ENCODE results near the gene RIT1. TPM values are rescaled to one million over a fixed set of nuclear protein-coding genes. Genes with fewer than 3 reads are reported as not detected.
A peak's percentile ranks its signal among the peaks of the same experiment; 100 is the strongest.

The RIT1 gene
- total and polyA plus RNA-seq, 3 donors from 2014 or later: 25.7 to 31.1 (median 26.1) TPM

DNA sequence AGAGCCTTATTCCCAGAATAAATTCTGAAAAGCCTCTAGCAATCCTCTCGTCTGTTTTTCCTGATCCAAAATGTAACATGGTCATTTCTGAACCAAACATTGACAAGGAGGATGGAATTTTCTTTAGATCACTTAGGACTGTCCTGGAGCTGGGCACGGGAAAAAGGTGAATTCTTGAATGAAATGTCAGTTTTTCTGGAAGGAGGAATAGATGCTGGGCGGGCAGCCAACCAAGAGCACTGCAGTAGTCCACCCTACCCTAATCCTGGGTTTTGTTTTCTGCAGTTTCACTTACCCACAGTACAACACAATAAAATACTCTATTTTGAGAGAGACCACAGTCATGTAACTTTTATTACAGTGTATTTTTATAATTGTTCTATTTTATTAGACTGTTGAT is 20.9 kb downstream of the RIT1 start:
- no peaks in the 10 kb centered on the region for H3K4me1 ChIP-seq
- no peak for DNase-seq
- H3K9me3 ChIP-seq: no peaks in the 10 kb centered on the region
- H3K36me3 ChIP-seq (ENCODE audit: low read depth, missing control alignments): no peaks in the 10 kb centered on the region
- no peak for TF ChIP-seq POLR2A (IDR thresholded peaks at IDR 0.05)
- TF ChIP-seq, protein P1, sequence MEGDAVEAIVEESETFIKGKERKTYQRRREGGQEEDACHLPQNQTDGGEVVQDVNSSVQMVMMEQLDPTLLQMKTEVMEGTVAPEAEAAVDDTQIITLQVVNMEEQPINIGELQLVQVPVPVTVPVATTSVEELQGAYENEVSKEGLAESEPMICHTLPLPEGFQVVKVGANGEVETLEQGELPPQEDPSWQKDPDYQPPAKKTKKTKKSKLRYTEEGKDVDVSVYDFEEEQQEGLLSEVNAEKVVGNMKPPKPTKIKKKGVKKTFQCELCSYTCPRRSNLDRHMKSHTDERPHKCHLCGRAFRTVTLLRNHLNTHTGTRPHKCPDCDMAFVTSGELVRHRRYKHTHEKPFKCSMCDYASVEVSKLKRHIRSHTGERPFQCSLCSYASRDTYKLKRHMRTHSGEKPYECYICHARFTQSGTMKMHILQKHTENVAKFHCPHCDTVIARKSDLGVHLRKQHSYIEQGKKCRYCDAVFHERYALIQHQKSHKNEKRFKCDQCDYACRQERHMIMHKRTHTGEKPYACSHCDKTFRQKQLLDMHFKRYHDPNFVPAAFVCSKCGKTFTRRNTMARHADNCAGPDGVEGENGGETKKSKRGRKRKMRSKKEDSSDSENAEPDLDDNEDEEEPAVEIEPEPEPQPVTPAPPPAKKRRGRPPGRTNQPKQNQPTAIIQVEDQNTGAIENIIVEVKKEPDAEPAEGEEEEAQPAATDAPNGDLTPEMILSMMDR (IDR thresholded peaks at IDR 0.05): no peak
- H3K4me3 ChIP-seq: no peak overlapping the region
- H3K27ac ChIP-seq: no peak overlapping the region
- WGBS, 2 donors: 54 to 60% methylated on average over 3 of the region's 3 CpGs
- intact Hi-C loops (cut with DNase I; ENCODE audit: low total_unique reads): no loop called here
- no peaks in the 10 kb centered on the region for H3K27me3 ChIP-seq

DNA sequence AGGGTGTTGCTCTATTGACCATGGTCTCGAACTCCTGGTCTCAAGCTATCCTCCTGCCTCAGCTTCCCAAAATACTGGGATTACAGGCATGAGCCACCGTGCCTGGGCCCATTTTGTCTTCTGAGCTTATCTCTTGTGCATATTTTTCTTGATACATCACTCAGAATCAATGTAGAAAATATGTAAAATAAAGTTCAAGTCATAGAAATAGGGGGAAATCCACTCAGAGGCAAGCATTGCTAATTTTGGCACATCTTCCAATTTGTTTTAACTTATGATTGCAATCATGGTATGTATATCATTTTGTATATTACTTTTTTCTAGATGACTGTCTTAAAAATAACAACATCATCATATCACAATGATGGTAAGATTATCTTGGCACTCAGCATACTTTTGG is 21.6 kb downstream of the RIT1 start:
- 71 to 78% methylated on average over 2 of the region's 2 CpGs for WGBS, 2 donors
- DNase-seq: no peak
- Histone ChIP-seq H3K27ac (no peak overlapping the region), H3K4me1 (peaks cover 2% of the 10 kb centered on the region), H3K27me3 (no peaks in the 10 kb centered on the region), H3K4me3 (no peak overlapping the region), H3K9me3 (no peaks in the 10 kb centered on the region), H3K36me3 (ENCODE audit: low read depth, missing control alignments) (no peaks in the 10 kb centered on the region)
- TF ChIP-seq POLR2A (IDR thresholded peaks at IDR 0.05): no peak
- TF ChIP-seq, protein P1 (IDR thresholded peaks at IDR 0.05): no peak
- intact Hi-C loops (cut with DNase I; ENCODE audit: low total_unique reads): no loop called here

DNA sequence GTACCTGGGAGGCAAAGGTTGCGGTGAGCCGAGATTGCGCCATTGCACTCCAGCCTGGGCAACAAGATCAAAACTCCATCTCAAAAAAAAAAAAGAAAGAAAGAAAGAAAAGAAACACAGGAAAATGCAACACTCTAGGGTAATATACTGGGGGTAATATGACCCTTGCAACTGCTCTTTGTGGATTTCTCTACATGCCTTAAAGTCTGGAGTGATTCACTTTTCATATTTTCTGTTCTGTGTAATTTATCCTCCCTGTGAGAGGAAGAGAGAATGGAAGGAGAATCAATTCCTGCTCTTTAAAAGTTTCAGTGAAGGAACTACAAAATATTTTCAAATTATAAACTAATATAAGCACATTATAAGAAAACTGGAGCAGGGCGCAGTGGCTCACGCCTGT is 22.7 kb downstream of the RIT1 start:
- H3K4me1 ChIP-seq: peaks cover 12% of the 10 kb centered on the region
- intact Hi-C loops (cut with DNase I; ENCODE audit: low total_unique reads): no loop called here
- WGBS, 2 donors: 88 to 97% methylated on average over 5 of the region's 5 CpGs
- TF ChIP-seq POLR2A (IDR thresholded peaks at IDR 0.05): no peak
- TF ChIP-seq, protein P1 (IDR thresholded peaks at IDR 0.05): no peak
- no peaks in the 10 kb centered on the region for H3K27me3 ChIP-seq
- H3K36me3 ChIP-seq (ENCODE audit: low read depth, missing control alignments): no peaks in the 10 kb centered on the region
- H3K4me3 ChIP-seq: no peak overlapping the region
- no peak for DNase-seq
- H3K9me3 ChIP-seq: no peaks in the 10 kb centered on the region
- no peak overlapping the region for H3K27ac ChIP-seq

DNA sequence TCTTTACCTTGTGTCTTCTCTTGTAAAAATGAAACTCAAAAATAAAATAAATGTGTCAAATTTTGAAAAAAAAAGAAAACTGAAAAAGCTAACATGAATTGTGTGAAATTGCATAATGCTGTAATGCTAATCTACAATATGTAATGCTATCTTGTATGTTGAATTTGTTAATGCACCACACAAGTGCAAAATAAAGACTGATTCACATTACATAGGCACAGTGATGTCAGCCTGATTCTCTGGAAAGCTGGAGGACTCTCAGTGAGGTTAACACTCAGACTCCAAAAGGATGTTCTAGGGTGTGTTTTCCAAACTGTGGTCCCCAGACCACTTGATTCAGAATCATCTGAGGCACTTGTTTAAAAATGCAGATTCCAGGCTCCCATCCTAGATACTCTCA is 26.2 kb downstream of the RIT1 start:
- Histone ChIP-seq H3K4me1 (peaks cover 13% of the 10 kb centered on the region), H3K36me3 (ENCODE audit: low read depth, missing control alignments) (no peaks in the 10 kb centered on the region), H3K27ac (peak overlapping the region in 1 of 2 donors; percentile 67), H3K9me3 (no peaks in the 10 kb centered on the region), H3K27me3 (no peaks in the 10 kb centered on the region), H3K4me3 (no peak overlapping the region)
- intact Hi-C loops (cut with DNase I; ENCODE audit: low total_unique reads): no loop called here
- TF ChIP-seq, protein P1 (IDR thresholded peaks at IDR 0.05): no peak
- TF ChIP-seq POLR2A (IDR thresholded peaks at IDR 0.05): no peak
- no peak for DNase-seq

Measured in testis (tissue), 3 donors.